CD14-positive monocyte (primary cell): ENCODE measurements around the gene TBCD. TPM values are rescaled to one million over a fixed set of nuclear protein-coding genes. Genes with fewer than 3 reads are reported as not detected.

Experiments used
- DNase-seq, 3 donors: peaks; one replicate each; pipeline ENCODE4 v3.0.0-alpha.2; 2011 to 2022
- H2AFZ ChIP-seq: 2 replicates; pipeline ENCODE4 v1.6.0; 2012; ENCODE audit warnings: mild to moderate bottlenecking, low read depth, low read length, inconsistent platforms; ENCODE audit not compliant: insufficient read depth, poor library complexity, severe bottlenecking
- H3K27ac ChIP-seq, 2 donors: 1 replicate in 1 of 2; 2 replicates in 1 of 2; pipeline ENCODE4 v1.5.1; 2012 to 2013; ENCODE audit warnings: low read length in 2 of 2, control low read depth in 1 of 2, inconsistent platforms in 1 of 2, low read depth in 1 of 2, mild to moderate bottlenecking in 1 of 2
- H3K27me3 ChIP-seq, 2 donors: one replicate each; pipeline versions ENCODE4 v1.6.0 to v1.6.1; 2011 to 2013; ENCODE audit warnings: low read length in 2 of 2; ENCODE audit not compliant: control insufficient read depth in 2 of 2, insufficient read depth in 2 of 2
- H3K36me3 ChIP-seq, 2 donors: replicated peaks in 1 of 2; 1 replicate in 1 of 2; 2 replicates in 1 of 2; pipeline versions ENCODE4 v1.5.1 to v1.6.1; 2012 to 2013; ENCODE audit warnings: low read length in 2 of 2, control low read depth in 1 of 2, inconsistent platforms in 1 of 2, mild to moderate bottlenecking in 1 of 2; ENCODE audit not compliant: insufficient read depth in 2 of 2, control insufficient read depth in 1 of 2
- H3K4me1 ChIP-seq, 2 donors: 1 replicate in 1 of 2; 2 replicates in 1 of 2; pipeline versions ENCODE4 v1.5.1 to v1.6.1; 2012 to 2013; ENCODE audit warnings: low read length in 2 of 2, control low read depth in 1 of 2, inconsistent platforms in 1 of 2, mild to moderate bottlenecking in 1 of 2, moderate library complexity in 1 of 2; ENCODE audit not compliant: insufficient read depth in 2 of 2, control insufficient read depth in 1 of 2
- H3K4me2 ChIP-seq: replicated peaks from 2 replicates; pipeline ENCODE3; 2012; ENCODE audit warnings: low read length, moderate library complexity, mild to moderate bottlenecking; ENCODE audit not compliant: poor library complexity, severe bottlenecking; ENCODE audit errors: extremely low read depth
- H3K4me3 ChIP-seq, 3 experiments: fragments of 200-600 bp in 1 of 3; sonication (generic) in 1 of 3; replicated peaks in 1 of 3; 1 replicate in 2 of 3; 2 replicates in 1 of 3; pipeline ENCODE4 v1.5.1; 2011 to 2013; ENCODE audit warnings: low read length in 3 of 3, mild to moderate bottlenecking in 3 of 3, control low read depth in 2 of 3, low read depth in 2 of 3, inconsistent platforms in 1 of 3, moderate library complexity in 1 of 3
- H3K79me2 ChIP-seq: 2 replicates; pipeline ENCODE4 v1.6.0; 2012; ENCODE audit warnings: mild to moderate bottlenecking, control low read depth, inconsistent platforms, low read length, moderate library complexity; ENCODE audit not compliant: insufficient read depth
- H3K9ac ChIP-seq: 2 replicates; pipeline ENCODE4 v1.6.0; 2017; ENCODE audit warnings: low read length, mild to moderate bottlenecking; ENCODE audit not compliant: insufficient read depth, poor library complexity, severe bottlenecking
- H3K9me3 ChIP-seq, 2 donors: replicated peaks in 1 of 2; 1 replicate in 1 of 2; 2 replicates in 1 of 2; pipeline versions ENCODE4 v1.5.1 to v1.6.1; 2012 to 2013; ENCODE audit warnings: low read length in 2 of 2, control low read depth in 1 of 2; ENCODE audit not compliant: control insufficient read depth in 1 of 2, insufficient read depth in 1 of 2
- H4K20me1 ChIP-seq: 2 replicates; pipeline ENCODE4 v1.6.0; 2012; ENCODE audit warnings: mild to moderate bottlenecking, low read length, control low read depth, moderate library complexity; ENCODE audit not compliant: insufficient read depth
- H3K27ac Mint-ChIP-seq, 7 donors: one replicate each; pipeline ENCODE4 v1.8.0; 2020; ENCODE audit warnings: mild to moderate bottlenecking in 7 of 7, mixed read lengths in 7 of 7, moderate library complexity in 6 of 7, inconsistent platforms in 2 of 7
- H3K27me3 Mint-ChIP-seq, 3 donors: one replicate each; pipeline ENCODE4 v1.8.0; 2021 to 2022; ENCODE audit warnings: low read depth in 3 of 3, mild to moderate bottlenecking in 3 of 3, mixed read lengths in 3 of 3, moderate library complexity in 3 of 3, inconsistent platforms in 1 of 3
- H3K36me3 Mint-ChIP-seq, 2 donors: one replicate each; pipeline ENCODE4 v1.8.0; 2020; ENCODE audit warnings: mixed read lengths in 2 of 2, inconsistent platforms in 1 of 2, mild to moderate bottlenecking in 1 of 2
- H3K4me1 Mint-ChIP-seq: one replicate; pipeline ENCODE4 v1.8.0; 2020; ENCODE audit warnings: mild to moderate bottlenecking, mixed read lengths
- H3K4me3 Mint-ChIP-seq, 2 donors: one replicate each; pipeline ENCODE4 v1.8.0; 2020; ENCODE audit warnings: mild to moderate bottlenecking in 2 of 2, mixed read lengths in 2 of 2, moderate library complexity in 1 of 2
- H3K9me3 Mint-ChIP-seq, 7 donors: one replicate each; pipeline ENCODE4 v1.8.0; 2020 to 2022; ENCODE audit warnings: mixed read lengths in 7 of 7, mild to moderate bottlenecking in 6 of 7, moderate library complexity in 6 of 7, inconsistent platforms in 2 of 7
- WGBS: methylation state at CpG from one replicate; pipeline ENCODE4 v1.1.5; 2013; ENCODE audit warnings: missing lambda C conversion rate; ENCODE audit not compliant: insufficient coverage; 5-methylcytosine and 5-hydroxymethylcytosine counted together
- intact Hi-C, 2 donors: fragments of 100-400 bp; cut with micrococcal nuclease; formaldehyde crosslinking; loops; one replicate each; pipeline versions ENCODE4 v1.15.0 to v1.15.1; 2023
- polyA plus RNA-seq, 3 donors: library from polyadenylated mRNA; depleted of rRNA in 1 of 3; unstranded in 2 of 3; stranded (reverse) in 1 of 3; fragments of 300-500 nt in 2 of 3; fragments of >200 nt in 1 of 3; fragmentation: Illumina TruSeq in 2 of 3; gene quantifications; 1 replicate in 2 of 3; 2 replicates in 1 of 3; pipeline ENCODE4 v1.2.3, GENCODE V29; 2012 to 2021
- TF ChIP-seq, protein P1 (sequence below): fragments of 200-600 bp; IDR thresholded peaks from one replicate; pipeline ENCODE4 v1.8.0; 2022; ENCODE audit warnings: antibody characterized with exemption, mild to moderate bottlenecking

Gene TBCD
- polyA plus RNA-seq, 3 donors: 54.7 to 74.0 (median 66.6) TPM

DNA sequence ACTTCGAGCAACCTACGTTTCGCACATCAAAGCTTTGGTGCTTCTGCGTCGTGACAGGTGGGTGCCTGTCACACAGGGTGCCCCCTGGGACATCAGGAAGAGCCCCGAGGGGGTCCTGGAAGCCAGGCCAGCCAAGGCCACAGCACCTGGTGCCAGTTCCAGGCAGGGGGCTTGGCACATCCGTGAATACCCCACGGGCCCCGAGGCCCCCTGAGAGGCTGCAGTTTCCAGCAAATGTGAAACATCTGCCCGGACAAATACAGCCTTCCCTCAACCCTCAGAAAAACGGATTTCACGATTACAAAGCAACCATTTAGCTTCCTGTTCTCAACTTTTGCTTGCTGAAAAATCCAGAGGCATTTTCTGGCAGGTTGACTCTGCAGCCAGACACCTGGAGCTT, 218.2 kb downstream of the TBCD start:
- H3K27me3 Mint-ChIP-seq: peaks cover 0 to 3% (median 2%) of the 10 kb centered on the region in 3 donors
- H3K79me2 ChIP-seq: no peaks in the 10 kb centered on the region
- 33% methylated on average over 12 of the region's 12 CpGs for WGBS
- H3K4me3 ChIP-seq: no peak overlapping the region
- H3K4me2 ChIP-seq: no peak overlapping the region
- TF ChIP-seq, protein P1, sequence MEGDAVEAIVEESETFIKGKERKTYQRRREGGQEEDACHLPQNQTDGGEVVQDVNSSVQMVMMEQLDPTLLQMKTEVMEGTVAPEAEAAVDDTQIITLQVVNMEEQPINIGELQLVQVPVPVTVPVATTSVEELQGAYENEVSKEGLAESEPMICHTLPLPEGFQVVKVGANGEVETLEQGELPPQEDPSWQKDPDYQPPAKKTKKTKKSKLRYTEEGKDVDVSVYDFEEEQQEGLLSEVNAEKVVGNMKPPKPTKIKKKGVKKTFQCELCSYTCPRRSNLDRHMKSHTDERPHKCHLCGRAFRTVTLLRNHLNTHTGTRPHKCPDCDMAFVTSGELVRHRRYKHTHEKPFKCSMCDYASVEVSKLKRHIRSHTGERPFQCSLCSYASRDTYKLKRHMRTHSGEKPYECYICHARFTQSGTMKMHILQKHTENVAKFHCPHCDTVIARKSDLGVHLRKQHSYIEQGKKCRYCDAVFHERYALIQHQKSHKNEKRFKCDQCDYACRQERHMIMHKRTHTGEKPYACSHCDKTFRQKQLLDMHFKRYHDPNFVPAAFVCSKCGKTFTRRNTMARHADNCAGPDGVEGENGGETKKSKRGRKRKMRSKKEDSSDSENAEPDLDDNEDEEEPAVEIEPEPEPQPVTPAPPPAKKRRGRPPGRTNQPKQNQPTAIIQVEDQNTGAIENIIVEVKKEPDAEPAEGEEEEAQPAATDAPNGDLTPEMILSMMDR: no peak
- H3K4me3 Mint-ChIP-seq: no peak overlapping the region
- no peak overlapping the region for H3K27ac ChIP-seq
- H3K4me1 Mint-ChIP-seq: peaks cover 15% of the 10 kb centered on the region
- no peaks in the 10 kb centered on the region for H3K9me3 ChIP-seq
- no peaks in the 10 kb centered on the region for H3K27me3 ChIP-seq
- no peak overlapping the region for H2AFZ ChIP-seq
- no peaks in the 10 kb centered on the region for H4K20me1 ChIP-seq
- no peak overlapping the region for H3K9ac ChIP-seq
- DNase-seq: no peak
- no peak overlapping the region for H3K27ac Mint-ChIP-seq
- H3K36me3 Mint-ChIP-seq: peaks cover 11 to 21% of the 10 kb centered on the region in 2 donors
- intact Hi-C loops: no loop called here
- H3K9me3 Mint-ChIP-seq: no peaks in the 10 kb centered on the region
- H3K4me1 ChIP-seq: no peaks in the 10 kb centered on the region
- H3K36me3 ChIP-seq: no peaks in the 10 kb centered on the region

DNA sequence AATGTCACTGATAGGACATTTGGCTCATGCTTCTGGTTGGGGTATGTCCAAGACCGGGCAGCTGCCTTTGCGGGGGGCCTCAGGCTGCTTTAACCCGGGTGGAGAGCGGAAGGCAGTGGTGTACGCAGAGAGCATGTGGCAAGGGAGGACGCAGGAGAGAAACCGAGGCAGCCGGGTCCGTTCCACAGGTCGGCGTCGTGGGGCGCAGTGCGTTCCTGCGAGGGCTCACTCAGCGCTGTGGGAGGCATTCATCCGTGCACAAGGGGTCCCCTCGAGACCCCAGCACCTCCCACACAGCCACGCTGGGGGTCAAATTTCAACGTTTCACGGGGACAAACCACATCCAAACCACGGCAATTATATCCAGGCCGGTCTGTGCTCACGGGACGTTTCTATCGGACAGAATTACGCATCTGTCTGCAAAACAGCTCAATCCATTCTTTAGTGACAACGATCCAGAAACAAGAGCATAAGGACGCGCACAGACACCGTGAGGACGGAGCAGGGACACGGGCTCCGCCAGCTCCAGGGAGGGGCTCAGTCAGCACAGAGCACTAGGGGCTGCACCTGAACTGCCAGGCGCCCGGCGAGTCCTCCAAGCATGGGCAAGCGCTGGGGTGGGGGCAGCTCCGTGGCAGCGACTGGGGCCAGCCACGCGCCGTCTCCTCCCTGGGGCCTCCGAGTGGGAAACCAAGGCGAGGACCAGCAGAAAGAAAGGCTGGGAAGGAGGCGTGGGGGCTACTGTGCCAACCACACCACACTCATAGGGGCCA, 219.1 kb downstream of the TBCD start:
- no peaks in the 10 kb centered on the region for H3K4me1 ChIP-seq
- no peak overlapping the region for H3K4me3 ChIP-seq
- TF ChIP-seq, protein P1: no peak
- H3K36me3 Mint-ChIP-seq: peaks cover 6 to 19% of the 10 kb centered on the region in 2 donors
- H3K9me3 ChIP-seq: no peaks in the 10 kb centered on the region
- no peak overlapping the region for H3K4me3 Mint-ChIP-seq
- H3K27me3 Mint-ChIP-seq: peaks cover 0 to 3% (median 2%) of the 10 kb centered on the region in 3 donors
- intact Hi-C loops: no loop called here
- H3K4me1 Mint-ChIP-seq: peaks cover 15% of the 10 kb centered on the region
- H3K27me3 ChIP-seq: no peaks in the 10 kb centered on the region
- H3K79me2 ChIP-seq: no peaks in the 10 kb centered on the region
- H3K9me3 Mint-ChIP-seq: no peaks in the 10 kb centered on the region
- H3K27ac Mint-ChIP-seq: peak overlapping the region in 1 of 7 donors; percentile 13
- no peak overlapping the region for H3K27ac ChIP-seq
- WGBS: 80% methylated on average over 32 of the region's 46 CpGs
- no peak overlapping the region for H3K4me2 ChIP-seq
- no peaks in the 10 kb centered on the region for H3K36me3 ChIP-seq
- no peaks in the 10 kb centered on the region for H4K20me1 ChIP-seq
- no peak for DNase-seq
- no peak overlapping the region for H3K9ac ChIP-seq
- H2AFZ ChIP-seq: no peak overlapping the region
